Activated naive CD8-positive, alpha-beta T cell (primary cell): ENCODE measurements around the gene NKRF.

ENCODE experiments used
- H3K27ac Mint-ChIP-seq: one replicate; pipeline ENCODE4 v1.8.0; 2021; ENCODE audit warnings: mixed read lengths
- H3K27me3 Mint-ChIP-seq: one replicate; pipeline ENCODE4 v1.8.0; 2021; ENCODE audit warnings: mixed read lengths
- H3K36me3 Mint-ChIP-seq: one replicate; pipeline ENCODE4 v1.8.0; 2021; ENCODE audit warnings: mixed read lengths
- H3K4me1 Mint-ChIP-seq: one replicate; pipeline ENCODE4 v1.8.0; 2021; ENCODE audit warnings: low read depth, mixed read lengths
- H3K4me3 Mint-ChIP-seq: one replicate; pipeline ENCODE4 v1.8.0; 2021; ENCODE audit warnings: mild to moderate bottlenecking, mixed read lengths
- H3K9me3 Mint-ChIP-seq: one replicate; pipeline ENCODE4 v1.8.0; 2021; ENCODE audit warnings: low read depth, mixed read lengths

Gene NKRF

DNA sequence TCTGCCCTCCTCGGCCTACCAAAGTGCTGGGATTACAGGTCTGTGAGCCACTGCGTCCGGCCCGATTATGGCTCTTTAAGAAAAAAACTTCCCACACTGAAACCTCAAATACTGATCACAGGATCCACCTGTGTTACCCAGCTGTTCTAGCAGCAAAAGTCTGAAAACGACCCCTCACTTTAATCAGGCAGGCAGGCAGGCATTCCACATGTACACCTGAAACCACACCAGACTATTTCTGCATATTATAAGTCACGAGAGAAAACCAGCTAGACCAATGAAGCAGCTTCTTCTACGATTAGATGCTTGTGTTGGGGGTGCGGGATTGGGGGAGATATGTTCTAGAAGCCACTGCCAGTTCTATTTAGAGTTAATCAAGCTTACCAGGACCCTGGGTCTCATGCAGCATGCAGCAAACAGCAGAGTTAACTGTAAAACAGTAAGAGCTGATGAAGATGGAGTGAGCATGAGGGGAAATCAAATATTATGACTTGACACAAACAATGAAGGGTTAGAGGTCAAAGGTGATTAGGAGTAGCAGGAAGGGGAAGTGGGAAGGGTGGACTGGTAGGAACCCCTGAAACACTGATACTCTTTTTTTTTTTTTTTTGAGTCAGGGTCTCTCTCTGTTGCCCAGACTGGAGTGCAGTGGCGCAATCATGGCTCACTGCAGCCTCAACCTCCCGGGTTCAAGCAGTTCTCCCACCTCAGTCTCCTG is 18.9 kb upstream of the NKRF start:
- H3K27ac Mint-ChIP-seq = peak overlapping the region; percentile 54
- no peaks in the 10 kb centered on the region for H3K4me1 Mint-ChIP-seq
- H3K4me3 Mint-ChIP-seq = no peak overlapping the region
- H3K9me3 Mint-ChIP-seq = no peaks in the 10 kb centered on the region
- no peaks in the 10 kb centered on the region for H3K36me3 Mint-ChIP-seq
- no peaks in the 10 kb centered on the region for H3K27me3 Mint-ChIP-seq

DNA sequence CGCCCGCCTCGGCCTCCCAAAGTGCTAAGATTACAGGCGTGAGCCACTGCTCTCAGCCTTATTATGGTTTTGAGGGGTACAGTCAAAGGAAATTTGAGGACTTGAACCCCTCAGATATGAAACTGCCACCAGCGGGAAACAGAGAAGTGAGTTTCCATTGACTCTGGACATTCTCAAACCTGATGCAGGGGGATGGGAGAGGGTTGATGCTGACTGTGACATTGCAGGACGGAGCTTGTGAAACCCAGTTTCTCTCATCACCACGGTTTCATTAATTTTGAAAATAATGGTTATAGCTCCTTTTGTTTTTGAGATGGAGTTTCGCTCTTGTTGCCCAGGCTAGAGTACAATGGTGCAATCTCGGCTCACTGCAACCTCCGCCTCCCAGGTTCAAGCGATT is 18.2 kb upstream of the NKRF start:
- Mint-ChIP-seq H3K9me3 (no peaks in the 10 kb centered on the region), H3K27ac (no peak overlapping the region), H3K4me1 (peaks cover 4% of the 10 kb centered on the region), H3K36me3 (no peaks in the 10 kb centered on the region), H3K4me3 (no peak overlapping the region), H3K27me3 (no peaks in the 10 kb centered on the region)

DNA sequence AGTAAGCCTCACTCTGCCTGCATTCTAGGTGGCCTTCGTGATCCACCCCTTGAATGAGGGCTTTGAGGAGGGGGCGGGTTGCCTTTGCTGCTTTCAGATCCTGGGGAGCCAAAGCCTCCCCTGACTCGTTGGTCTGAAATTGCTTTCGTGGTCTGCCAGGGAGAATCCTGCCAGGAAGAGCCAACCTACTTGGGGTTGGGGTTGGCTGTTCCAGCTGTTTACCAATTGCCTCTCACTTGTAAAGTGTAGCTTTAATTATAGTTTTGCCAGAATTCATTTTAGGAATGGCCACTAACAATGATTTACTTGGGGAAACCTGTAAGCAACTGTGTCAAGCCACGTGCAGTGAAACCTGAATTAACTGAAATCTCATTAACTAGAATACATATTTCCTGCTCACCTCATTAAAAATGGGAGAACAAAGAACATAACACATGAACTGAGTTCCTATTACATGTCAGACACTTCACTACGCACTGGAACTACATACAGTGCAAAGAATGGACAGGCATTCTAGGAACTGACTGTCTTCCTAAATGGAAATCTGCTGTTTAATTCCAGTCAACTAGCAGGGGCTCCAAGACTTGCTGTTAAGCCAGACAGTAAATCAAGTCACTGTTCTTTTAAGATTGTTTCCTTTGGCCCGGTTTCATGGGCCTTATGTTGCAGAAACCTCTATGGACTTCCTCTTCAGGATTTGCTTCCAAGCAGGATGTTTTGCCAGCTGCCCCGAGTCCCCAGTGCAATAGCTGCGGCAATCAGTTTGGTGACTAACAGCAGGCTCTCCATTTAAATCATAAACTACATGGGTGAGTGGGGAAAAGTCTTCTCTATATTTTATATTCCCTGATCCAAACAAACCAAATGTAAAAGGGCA is 16.4 kb upstream of the NKRF start:
- H3K4me3 Mint-ChIP-seq = no peak overlapping the region
- H3K4me1 Mint-ChIP-seq = peaks cover 4% of the 10 kb centered on the region
- H3K36me3 Mint-ChIP-seq = no peaks in the 10 kb centered on the region
- no peaks in the 10 kb centered on the region for H3K27me3 Mint-ChIP-seq
- no peaks in the 10 kb centered on the region for H3K9me3 Mint-ChIP-seq
- H3K27ac Mint-ChIP-seq = peak overlapping the region; percentile 34

DNA sequence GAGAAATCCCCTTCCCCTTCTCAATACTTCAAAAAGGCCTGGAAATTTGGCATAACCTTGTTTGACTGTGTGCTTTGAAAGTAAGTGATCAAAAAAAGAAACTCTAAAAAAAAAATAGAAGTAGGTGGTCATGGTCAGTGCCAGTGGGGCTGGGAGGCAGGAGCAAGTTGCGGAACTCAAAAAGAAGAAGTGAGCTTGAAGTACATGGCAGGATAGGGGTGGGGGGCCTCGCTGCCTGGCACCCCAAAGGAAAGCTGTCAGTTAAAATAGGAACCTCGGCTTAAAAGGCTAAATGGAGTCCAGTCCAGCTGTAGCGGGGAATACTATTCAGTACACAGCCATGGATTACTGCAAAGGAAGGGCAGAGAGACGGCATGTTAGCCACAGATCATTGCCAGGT is 12.2 kb upstream of the NKRF start:
- Mint-ChIP-seq H3K4me1 (peaks cover 4% of the 10 kb centered on the region), H3K27me3 (no peaks in the 10 kb centered on the region), H3K4me3 (no peak overlapping the region), H3K36me3 (no peaks in the 10 kb centered on the region), H3K27ac (peak overlapping the region; percentile 22), H3K9me3 (no peaks in the 10 kb centered on the region)

DNA sequence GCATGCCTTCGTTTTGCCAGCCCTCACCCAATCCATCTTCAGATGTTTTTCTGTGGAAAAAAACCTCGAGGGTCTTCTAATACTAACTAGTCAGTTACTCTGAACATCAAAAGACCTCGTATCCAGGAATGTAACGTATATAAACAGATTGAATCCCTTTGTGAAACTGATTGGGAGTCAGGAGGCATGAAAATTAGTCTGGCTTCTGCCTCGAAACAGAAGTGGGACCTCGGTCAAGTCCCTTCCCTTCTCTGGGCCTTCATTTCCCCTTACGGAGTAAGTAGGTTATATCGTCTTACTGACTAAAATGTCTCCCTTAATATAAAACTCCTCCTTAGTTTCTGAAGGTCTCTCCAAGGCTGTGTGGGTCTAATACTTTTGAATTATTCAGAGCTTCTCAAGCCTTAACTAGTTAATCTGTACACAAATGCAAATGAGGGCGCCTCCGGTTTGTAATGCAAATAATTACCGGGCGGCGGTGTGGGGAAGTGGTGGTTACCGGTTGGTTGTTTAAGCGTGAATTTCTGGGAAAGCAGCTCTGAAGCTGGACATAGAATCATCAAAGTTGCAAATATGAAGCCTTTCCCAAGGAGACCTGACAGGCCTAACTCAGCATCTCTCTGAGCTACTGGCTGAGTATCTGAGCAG is 11.4 kb upstream of the NKRF start:
- Mint-ChIP-seq H3K4me1 (peaks cover 4% of the 10 kb centered on the region), H3K9me3 (no peaks in the 10 kb centered on the region), H3K4me3 (no peak overlapping the region), H3K36me3 (no peaks in the 10 kb centered on the region), H3K27ac (peak overlapping the region; percentile 10), H3K27me3 (no peaks in the 10 kb centered on the region)

DNA sequence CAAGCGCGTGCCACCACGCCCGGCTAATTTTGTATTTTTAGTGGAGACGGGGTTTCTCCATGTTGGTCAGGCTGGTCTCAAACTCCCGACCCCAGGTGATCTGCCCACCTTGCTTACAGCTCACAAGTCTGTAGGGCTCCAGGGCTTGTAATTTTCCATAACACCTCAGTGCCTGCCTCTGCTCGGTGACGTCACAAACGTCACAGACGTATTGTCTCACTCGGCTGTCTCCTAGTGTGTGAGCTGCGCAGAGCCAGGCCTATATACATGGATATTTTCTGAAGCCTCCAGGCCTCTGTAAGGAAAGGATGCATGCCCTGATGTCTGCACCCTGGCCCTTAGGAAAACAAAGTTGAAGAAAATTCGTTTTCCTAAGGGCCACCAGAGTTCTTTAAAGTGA is 8.6 kb upstream of the NKRF start:
- no peaks in the 10 kb centered on the region for H3K36me3 Mint-ChIP-seq
- no peak overlapping the region for H3K27ac Mint-ChIP-seq
- H3K4me3 Mint-ChIP-seq = no peak overlapping the region
- H3K27me3 Mint-ChIP-seq = no peaks in the 10 kb centered on the region
- H3K4me1 Mint-ChIP-seq = peaks cover 7% of the 10 kb centered on the region
- no peaks in the 10 kb centered on the region for H3K9me3 Mint-ChIP-seq

DNA sequence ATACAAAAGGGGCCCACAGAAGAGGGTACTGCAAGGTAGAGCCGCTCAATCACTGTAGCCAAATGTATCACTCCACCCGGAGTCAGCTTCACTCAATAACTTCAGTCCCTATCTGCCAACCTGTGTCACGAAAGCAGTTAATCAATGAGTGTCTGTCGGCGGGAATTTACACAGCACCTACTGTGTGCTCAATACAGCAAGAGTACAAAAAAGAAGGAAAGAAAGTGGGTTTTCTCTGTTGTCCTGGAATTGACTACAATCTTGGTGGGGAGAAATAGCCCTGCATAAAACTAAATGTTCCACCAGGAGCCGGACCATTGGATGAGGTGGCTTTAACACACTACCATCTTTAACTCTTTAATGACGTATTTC is 780 bp upstream of the NKRF start:
- peak overlapping the region; percentile 91 for H3K4me3 Mint-ChIP-seq
- H3K36me3 Mint-ChIP-seq = no peaks in the 10 kb centered on the region
- peaks cover 37% of the 10 kb centered on the region for H3K4me1 Mint-ChIP-seq
- peak overlapping the region; percentile 95 for H3K27ac Mint-ChIP-seq
- no peaks in the 10 kb centered on the region for H3K9me3 Mint-ChIP-seq
- no peaks in the 10 kb centered on the region for H3K27me3 Mint-ChIP-seq

DNA sequence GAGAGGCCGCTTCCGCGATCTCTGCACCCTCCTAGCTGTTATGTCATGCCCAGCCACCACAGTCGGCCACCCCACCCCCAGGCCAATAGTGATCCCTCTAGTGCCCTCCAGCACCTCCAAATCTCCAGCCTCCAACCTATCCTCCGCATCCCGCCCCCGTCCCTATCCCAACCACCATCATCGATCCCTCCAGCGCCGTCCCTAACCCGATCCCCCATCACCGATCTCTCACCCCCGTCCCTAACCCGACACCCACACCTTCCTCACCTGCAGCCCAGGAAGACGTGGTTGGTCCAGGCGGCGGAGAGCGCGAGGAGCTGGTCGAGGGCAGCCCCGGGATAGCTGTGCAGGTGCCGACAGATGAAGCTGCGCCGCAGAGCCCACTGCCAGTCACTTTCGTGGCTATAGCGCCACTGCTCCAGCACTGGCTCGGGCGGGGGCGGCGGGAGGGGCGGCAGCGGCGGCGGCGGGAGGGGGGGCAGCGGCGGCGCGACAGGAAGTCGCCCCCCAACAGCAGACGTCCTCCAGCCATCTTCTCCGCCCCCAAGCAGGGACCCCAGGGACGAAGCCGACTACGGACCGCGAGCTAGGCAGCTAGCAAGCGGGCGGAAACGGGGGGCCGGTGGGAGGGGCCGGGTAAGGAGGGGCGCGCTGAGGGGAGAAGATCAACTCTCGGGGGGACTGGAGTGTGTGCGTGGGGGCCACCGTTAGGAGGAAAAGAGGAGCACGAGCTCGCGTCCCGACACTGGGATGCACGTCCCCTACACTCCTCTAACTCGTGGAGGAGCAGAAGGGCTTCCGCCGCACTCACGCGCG is 552 bp downstream of the NKRF start:
- Mint-ChIP-seq H3K9me3 (no peaks in the 10 kb centered on the region), H3K27me3 (no peaks in the 10 kb centered on the region), H3K4me1 (peaks cover 39% of the 10 kb centered on the region), H3K4me3 (peak overlapping the region; percentile 94), H3K36me3 (no peaks in the 10 kb centered on the region), H3K27ac (peak overlapping the region; percentile 95)

DNA sequence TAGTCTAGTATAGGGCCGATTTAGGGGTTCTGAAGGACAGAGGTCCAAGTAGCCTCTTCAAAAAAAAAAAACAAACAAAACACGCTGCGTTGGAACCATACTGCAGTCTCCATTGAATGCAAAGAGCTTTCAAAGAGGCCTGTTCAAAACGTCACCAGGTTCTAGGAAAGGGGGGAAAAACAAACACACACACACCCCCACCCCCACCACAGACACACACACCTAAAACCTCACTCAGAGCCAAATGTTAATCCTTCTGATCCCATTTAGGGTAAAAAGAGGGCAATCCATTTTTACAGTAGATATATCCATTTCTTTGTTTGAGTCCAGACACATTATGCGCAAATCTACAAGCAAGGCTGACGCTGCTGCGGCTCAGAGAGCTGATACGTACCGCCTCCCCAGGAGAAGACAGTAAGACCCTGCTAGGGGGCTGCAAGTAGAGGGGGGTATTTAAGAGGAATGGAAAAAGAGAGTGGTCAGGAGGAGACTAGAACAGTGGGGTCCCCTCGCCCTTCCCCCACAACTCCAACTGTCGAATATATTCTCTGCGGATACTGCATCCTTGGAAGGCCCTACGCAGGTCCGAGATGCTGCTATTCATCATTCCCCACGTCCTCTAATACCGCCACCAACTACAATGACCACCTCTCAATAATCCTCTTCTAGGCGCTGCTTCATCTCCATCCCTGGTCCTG is 1.3 kb downstream of the NKRF start:
- peaks cover 33% of the 10 kb centered on the region for H3K4me1 Mint-ChIP-seq
- peak overlapping the region; percentile 94 for H3K4me3 Mint-ChIP-seq

DNA sequence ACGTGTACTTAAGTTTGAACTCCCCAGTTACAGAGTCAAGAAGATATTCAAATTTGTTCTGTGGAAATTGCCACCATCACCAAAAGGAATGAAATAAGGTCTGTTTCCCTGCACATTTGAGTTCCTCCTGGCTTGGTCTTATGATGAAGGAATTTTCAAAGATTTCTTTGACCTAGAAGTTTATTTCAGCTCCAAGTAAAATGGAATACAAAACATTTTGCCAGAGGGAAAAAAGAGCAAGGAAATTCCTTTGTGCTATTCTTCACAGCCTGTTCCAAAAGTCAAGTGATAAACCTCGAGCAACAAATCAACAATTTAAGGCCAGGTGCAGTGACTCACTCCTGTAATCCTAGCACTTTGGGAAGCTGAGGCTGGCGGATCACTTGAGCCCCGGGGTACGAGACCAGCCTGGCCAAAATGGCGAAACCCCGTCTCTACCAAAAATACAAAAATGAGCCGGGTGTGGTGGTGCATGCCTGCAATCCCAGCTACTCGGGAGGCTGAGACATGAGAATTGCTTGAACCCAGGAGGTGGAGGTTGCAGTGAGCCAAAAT is 3.4 kb downstream of the NKRF start:
- H3K4me3 Mint-ChIP-seq = no peak overlapping the region
- H3K4me1 Mint-ChIP-seq = peaks cover 41% of the 10 kb centered on the region
- H3K27ac Mint-ChIP-seq = no peak overlapping the region
- H3K27me3 Mint-ChIP-seq = no peaks in the 10 kb centered on the region
- H3K36me3 Mint-ChIP-seq = no peaks in the 10 kb centered on the region
- H3K9me3 Mint-ChIP-seq = no peaks in the 10 kb centered on the region

More for the DNA sequence above, 1.3 kb downstream of the NKRF start:
- Mint-ChIP-seq H3K36me3 (no peaks in the 10 kb centered on the region), H3K27ac (peak overlapping the region; percentile 59), H3K9me3 (no peaks in the 10 kb centered on the region), H3K27me3 (no peaks in the 10 kb centered on the region)

DNA sequence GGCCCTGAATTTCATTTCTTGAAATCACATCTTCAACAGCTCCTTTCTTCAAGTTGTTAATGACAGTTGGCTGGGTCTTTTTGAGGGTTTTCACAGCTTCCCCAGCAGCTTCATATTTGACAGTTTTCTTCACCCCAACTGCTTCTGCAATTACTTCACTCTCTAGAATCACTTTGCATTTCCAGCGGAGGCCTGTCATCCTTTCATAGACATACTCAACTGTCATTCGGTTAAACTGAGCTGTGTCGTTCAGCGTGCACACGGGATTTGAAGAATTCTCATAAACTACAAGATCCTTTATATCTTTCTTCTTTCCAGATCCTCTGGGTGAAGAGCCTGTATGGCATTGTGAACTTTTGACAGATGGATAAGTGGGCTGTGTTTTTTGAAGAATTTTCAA is 16.4 kb downstream of the NKRF start:
- Mint-ChIP-seq H3K27me3 (no peaks in the 10 kb centered on the region), H3K9me3 (no peaks in the 10 kb centered on the region), H3K36me3 (no peaks in the 10 kb centered on the region), H3K27ac (no peak overlapping the region), H3K4me3 (no peak overlapping the region), H3K4me1 (peaks cover 7% of the 10 kb centered on the region)

DNA sequence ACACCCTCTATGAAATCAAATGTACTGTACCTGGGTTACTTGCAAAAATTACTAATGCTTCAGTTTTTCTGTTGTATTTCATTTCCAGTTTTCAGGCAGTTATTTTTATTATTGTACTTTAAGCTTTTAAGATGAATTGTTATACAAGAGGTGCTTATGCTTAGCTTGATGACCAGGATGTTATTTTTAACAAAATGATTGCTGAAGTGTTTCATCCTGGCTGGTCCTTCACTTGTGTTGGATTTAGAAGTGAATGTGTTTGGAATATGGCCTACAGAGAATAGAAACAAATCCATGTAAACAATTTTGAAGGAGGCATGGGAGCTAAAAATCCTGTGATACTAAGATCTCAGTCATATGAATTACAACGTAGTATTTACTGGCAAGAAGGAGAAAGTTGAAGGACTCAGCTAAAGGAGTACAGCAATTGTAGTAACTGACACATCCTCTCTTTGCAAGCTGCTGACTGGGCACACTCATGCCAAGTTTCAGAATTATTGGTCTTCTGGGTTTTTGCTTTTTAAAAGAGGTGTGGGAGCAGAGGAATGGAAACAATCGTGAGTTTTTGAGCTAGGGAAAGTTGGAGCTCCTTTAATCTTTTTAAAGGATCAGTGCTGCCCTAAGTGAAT is 22.7 kb downstream of the NKRF start:
- H3K4me1 Mint-ChIP-seq = peaks cover 16% of the 10 kb centered on the region
- H3K27ac Mint-ChIP-seq = peak overlapping the region; percentile 54
- H3K36me3 Mint-ChIP-seq = no peaks in the 10 kb centered on the region
- no peak overlapping the region for H3K4me3 Mint-ChIP-seq
- H3K9me3 Mint-ChIP-seq = no peaks in the 10 kb centered on the region
- H3K27me3 Mint-ChIP-seq = no peaks in the 10 kb centered on the region

DNA sequence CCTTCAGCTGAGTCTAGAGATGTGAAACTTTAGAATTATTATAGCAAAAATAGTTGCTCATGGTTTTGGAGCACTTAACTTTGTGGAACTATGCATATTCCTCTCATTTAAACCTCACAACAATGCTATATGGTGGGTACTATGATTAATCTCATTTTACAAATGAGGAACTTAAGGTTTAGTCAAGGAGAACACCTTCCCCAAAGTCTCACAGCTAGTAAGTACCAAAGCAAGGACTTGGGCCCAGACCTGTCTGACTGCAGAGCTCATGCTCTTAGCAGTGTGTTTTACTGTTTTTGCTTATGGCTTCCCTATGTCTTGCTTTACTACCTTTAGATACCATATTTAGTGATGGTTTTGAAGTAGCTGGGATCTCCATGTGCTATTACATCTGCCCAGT is 26.8 kb downstream of the NKRF start:
- Mint-ChIP-seq H3K27me3 (no peaks in the 10 kb centered on the region), H3K27ac (no peak overlapping the region), H3K4me1 (peaks cover 26% of the 10 kb centered on the region), H3K36me3 (no peaks in the 10 kb centered on the region), H3K9me3 (no peaks in the 10 kb centered on the region), H3K4me3 (no peak overlapping the region)
